Adrenal gland (tissue), 12 donors: Measurements from ENCODE around the gene ASPDH. TPM values are rescaled to one million over a fixed set of nuclear protein-coding genes. Genes with fewer than 3 reads are reported as not detected.
"Not testable (repeated sequence)": the region's sequence is repeated elsewhere in the genome, so short reads cannot be mapped to it uniquely, and the experiment has no call there.

Experiments used
- DNase-seq, 7 donors: peaks; one replicate each; pipeline ENCODE4 v3.0.0-alpha.2; 2019 to 2020
- H3K27ac ChIP-seq, 5 donors: fragments of 200-600 bp; sonication (generic) in 4 of 5; 1 replicate in 3 of 5; 2 replicates in 2 of 5; pipeline versions ENCODE4 v1.5.1 to v1.8.0; 2016 to 2020; ENCODE audit warnings: mild to moderate bottlenecking in 1 of 5
- H3K27me3 ChIP-seq: fragments of 200-600 bp; 2 replicates; pipeline ENCODE4 v1.8.0; 2021
- H3K36me3 ChIP-seq, 2 donors: fragments of 200-600 bp; replicated peaks in 1 of 2; 1 replicate in 1 of 2; 2 replicates in 1 of 2; pipeline versions ENCODE4 v1.5.1 to v1.8.0; 2018 to 2022
- H3K4me1 ChIP-seq, 2 donors: fragments of 200-600 bp; replicated peaks in 1 of 2; 1 replicate in 1 of 2; 2 replicates in 1 of 2; pipeline versions ENCODE4 v1.5.1 to v1.8.0; 2018 to 2021
- H3K4me3 ChIP-seq, 4 donors: fragments of 200-600 bp; sonication (generic) in 3 of 4; one replicate each; pipeline ENCODE4 v1.5.1; 2016 to 2018
- H3K9me3 ChIP-seq, 3 donors: fragments of 200-600 bp; sonication (generic) in 1 of 3; replicated peaks in 1 of 3; 1 replicate in 2 of 3; 2 replicates in 1 of 3; pipeline versions ENCODE4 v1.5.1 to v1.8.0; 2016 to 2021
- CTCF ChIP-seq, 6 experiments: fragments of 450-650 bp in 4 of 6; fragments of 200-600 bp in 2 of 6; sonication (generic) in 1 of 6; IDR thresholded peaks; 1 replicate in 5 of 6; 2 replicates in 1 of 6; pipeline versions ENCODE4 v1.5.1 to v1.8.0; 2016 to 2021; ENCODE audit warnings: antibody characterized with exemption in 6 of 6, mild to moderate bottlenecking in 2 of 6, moderate library complexity in 1 of 6
- POLR2A ChIP-seq, 2 donors: fragments of 450-650 bp; IDR thresholded peaks; one replicate each; pipeline ENCODE4 v1.6.1; 2017; ENCODE audit warnings: antibody characterized with exemption in 2 of 2, mild to moderate bottlenecking in 2 of 2, moderate library complexity in 1 of 2
- WGBS, 4 donors: extraction: QIAGEN DNeasy Blood & Tissue Kit in 2 of 4; methylation state at CpG; one replicate each; pipeline versions ENCODE4 v1.1.5 to v1.1.7; 2013 to 2017; 5-methylcytosine and 5-hydroxymethylcytosine counted together
- intact Hi-C, 2 donors: fragments of 100-400 bp; cut with DNase I; formaldehyde crosslinking; loops; one replicate each; pipeline versions ENCODE4 v1.14.1 to v1.15.0; 2022 to 2023
- polyA plus RNA-seq, 3 donors: library from polyadenylated mRNA; stranded (reverse); fragments of 200-250 nt in 2 of 3; fragments of 350-450 nt in 1 of 3; fragmentation: Illumina TruSeq in 1 of 3; extraction: RNeasy Lipid Tissue Mini Kit (QIAGEN cat#74804) in 1 of 3; gene quantifications; one replicate each; pipeline ENCODE4 v1.2.3, GENCODE V29; 2013 to 2014
- total RNA-seq, 9 donors: library from RNA; depleted of rRNA in 4 of 9; stranded (reverse); fragments of >200 nt in 4 of 9; fragments of 120-200 nt in 1 of 9; fragmentation: NEBNext Ultra II Directional in 1 of 9; extraction: Animal tissue kit (Norgen Biotek cat#: 25700) in 1 of 9; gene quantifications; one replicate each; pipeline versions ENCODE4 v1.1.0 to v1.2.4, GENCODE V29; 2013 to 2023
- donor health status: healthy with polysubstance abuse.
- donor health status: Bipolar disorder and iron deficiency.
- donor health status: DM: yes; HTN: yes; CAD: no.
- donor health status: DM: no; HTN: no; CAD: no.
- donor health status: DM: no; HTN: no; CAD: no.
- donor health status: DM: yes; HTN: yes; CAD: no.

ASPDH gene
- total and polyA plus RNA-seq, 12 donors, result 0.38 to 30.5 (median 1.7) TPM; not detected in 4

GRCh38 chr19:50532952-50533351 lies 19.2 kb upstream of the ASPDH start:
- Histone ChIP-seq H3K27ac (no peak overlapping the region), H3K9me3 (peaks cover 0 to 3% (median 0%) of the 10 kb centered on the region in 3 donors), H3K36me3 (no peaks in the 10 kb centered on the region), H3K4me3 (no peak overlapping the region), H3K27me3 (peaks cover 4% of the 10 kb centered on the region), H3K4me1 (no peaks in the 10 kb centered on the region)
- TF ChIP-seq POLR2A (IDR thresholded peaks at IDR 0.05) (no peak), CTCF (IDR thresholded peaks at IDR 0.05) (no peak)
- intact Hi-C loops, result no loop called here
- 74 to 81% (median 77%) methylated on average over 4 of the region's 4 CpGs for WGBS, 4 donors
- no peak for DNase-seq

- Histone ChIP-seq H3K9me3 (peaks cover 0 to 3% (median 0%) of the 10 kb centered on the region in 3 donors), H3K4me1 (no peaks in the 10 kb centered on the region), H3K27me3 (no peaks in the 10 kb centered on the region), H3K36me3 (no peaks in the 10 kb centered on the region), H3K27ac (no peak overlapping the region), H3K4me3 (no peak overlapping the region)
- TF ChIP-seq CTCF (IDR thresholded peaks at IDR 0.05) (no peak), POLR2A (IDR thresholded peaks at IDR 0.05) (no peak)
- no peak for DNase-seq
- intact Hi-C loops, result no loop called here
- WGBS, 4 donors, result 56 to 68% (median 60%) methylated on average over 1 to 14 of the region's 14 CpGs
Measured at GRCh38 chr19:50531171-50531612, 17.5 kb upstream of the ASPDH start.

GRCh38 chr19:50528052-50528451 lies 14.3 kb upstream of the ASPDH start:
- H3K36me3 ChIP-seq, intact Hi-C loops, H3K27ac ChIP-seq, H3K9me3 ChIP-seq, H3K4me3 ChIP-seq, DNase-seq, H3K4me1 ChIP-seq, H3K27me3 ChIP-seq: not testable (repeated sequence)
- WGBS, 4 donors, result 75 to 88% (median 80%) methylated on average over 3 of the region's 3 CpGs

- no peak for TF ChIP-seq POLR2A (IDR thresholded peaks at IDR 0.05)
- TF ChIP-seq CTCF (IDR thresholded peaks at IDR 0.05), result no peak
- no peaks in the 10 kb centered on the region for H3K9me3 ChIP-seq
- DNase-seq, result no peak
- H3K4me1 ChIP-seq, result no peaks in the 10 kb centered on the region
- 76 to 84% (median 80%) methylated on average over 10 of the region's 10 CpGs for WGBS, 4 donors
- H3K4me3 ChIP-seq, result no peak overlapping the region
- H3K36me3 ChIP-seq, result no peaks in the 10 kb centered on the region
- intact Hi-C loops, result no loop called here
- no peaks in the 10 kb centered on the region for H3K27me3 ChIP-seq
- H3K27ac ChIP-seq, result no peak overlapping the region
Measured at GRCh38 chr19:50522881-50523280, 9.2 kb upstream of the ASPDH start.

GRCh38 chr19:50520822-50521465 lies 7.2 kb upstream of the ASPDH start:
- no peaks in the 10 kb centered on the region for H3K9me3 ChIP-seq
- H3K4me3 ChIP-seq, result no peak overlapping the region
- H3K27ac ChIP-seq, result no peak overlapping the region
- H3K27me3 ChIP-seq, result no peaks in the 10 kb centered on the region
- no peaks in the 10 kb centered on the region for H3K36me3 ChIP-seq
- TF ChIP-seq POLR2A (IDR thresholded peaks at IDR 0.05) (no peak), CTCF (IDR thresholded peaks at IDR 0.05) (no peak)
- H3K4me1 ChIP-seq, result no peaks in the 10 kb centered on the region
- intact Hi-C loops, result no loop called here
- WGBS, 4 donors, result 84 to 87% (median 86%) methylated on average over 17 of the region's 17 CpGs
- no peak for DNase-seq
